Hematopoietic multipotent progenitor cell treated with erythropoietin and hydrocortisone succinate and interleukin-3 and kit ligand, for 17 days (in vitro differentiated cells): ENCODE results near the gene SLC6A19.
"Not testable (repeated sequence)": the region's sequence is repeated elsewhere in the genome, so short reads cannot be mapped to it uniquely, and the experiment has no call there.

Source experiments
- DNase-seq: peaks from one replicate; pipeline ENCODE4 v3.0.0-alpha.2; 2015; ENCODE audit warnings: low spot score

Gene SLC6A19

GRCh38 chr5:1222621-1223277, 21.4 kb downstream of the SLC6A19 start:
- DNase-seq, result no peak

- DNase-seq, result no peak
Measured at GRCh38 chr5:1223278-1223670, 21.9 kb downstream of the SLC6A19 start.

GRCh38 chr5:1224631-1225030, 23.2 kb downstream of the SLC6A19 start:
- no peak for DNase-seq

- no peak for DNase-seq
Measured at GRCh38 chr5:1225081-1225480, 23.7 kb downstream of the SLC6A19 start, which contains the start of gene SLC6A18. SLC6A18 (plus strand) TSS chr5:1225381; CDS start chr5:1225478, 97 bp downstream.

- DNase-seq, result no peak
Measured at GRCh38 chr5:1226231-1226630, 24.8 kb downstream of the SLC6A19 start.

- DNase-seq, result no peak
Measured at GRCh38 chr5:1226839-1227581, 25.6 kb downstream of the SLC6A19 start.

- no peak for DNase-seq
Measured at GRCh38 chr5:1227667-1228066, 26.3 kb downstream of the SLC6A19 start.

GRCh38 chr5:1228120-1228519, 26.7 kb downstream of the SLC6A19 start:
- DNase-seq, result no peak

GRCh38 chr5:1229023-1229422, 27.6 kb downstream of the SLC6A19 start:
- not testable (repeated sequence) for DNase-seq

GRCh38 chr5:1229822-1230221, 28.4 kb downstream of the SLC6A19 start:
- no peak for DNase-seq

GRCh38 chr5:1230551-1230950, 29.2 kb downstream of the SLC6A19 start:
- DNase-seq, result no peak

GRCh38 chr5:1231354-1231905, 30.0 kb downstream of the SLC6A19 start:
- DNase-seq, result no peak

GRCh38 chr5:1232780-1233179, 31.4 kb downstream of the SLC6A19 start:
- no peak for DNase-seq

GRCh38 chr5:1235379-1235778, 34.0 kb downstream of the SLC6A19 start:
- DNase-seq, result peak; percentile 26

- DNase-seq, result no peak
Measured at GRCh38 chr5:1235838-1236237, 34.4 kb downstream of the SLC6A19 start.

- DNase-seq, result no peak
Measured at GRCh38 chr5:1239505-1240251, 38.3 kb downstream of the SLC6A19 start.

- DNase-seq, result no peak
Measured at GRCh38 chr5:1240496-1241260, 39.3 kb downstream of the SLC6A19 start.

- no peak for DNase-seq
Measured at GRCh38 chr5:1241509-1242080, 40.2 kb downstream of the SLC6A19 start.

- no peak for DNase-seq
Measured at GRCh38 chr5:1242733-1243486, 41.5 kb downstream of the SLC6A19 start.

- no peak for DNase-seq
Measured at GRCh38 chr5:1243487-1244130, 42.2 kb downstream of the SLC6A19 start.
